Endothelial cell of umbilical vein (primary cell): Measurements from ENCODE around the gene DTWD2.
"Not testable (repeated sequence)": the region's sequence is repeated elsewhere in the genome, so short reads cannot be mapped to it uniquely, and the experiment has no call there.

Experiments used
- FOS ChIP-seq: IDR thresholded peaks from 2 replicates; pipeline ENCODE4 v1.6.1; 2011; ENCODE audit warnings: mild to moderate bottlenecking, low read length, moderate library complexity, borderline replicate concordance; ENCODE audit not compliant: insufficient read depth
- POLR2AphosphoS5 ChIP-seq: IDR thresholded peaks from 2 replicates; pipeline ENCODE4 v1.6.1; 2012; ENCODE audit warnings: low read depth, mild to moderate bottlenecking, control low read depth, low read length, moderate library complexity; ENCODE audit not compliant: insufficient read depth
- TF ChIP-seq, protein P1 (sequence below), 2 donors: IDR thresholded peaks; 1 replicate in 1 of 2; 2 replicates in 1 of 2; pipeline ENCODE4 v1.5.1; 2011; ENCODE audit warnings: low read length in 2 of 2, mild to moderate bottlenecking in 2 of 2, moderate library complexity in 2 of 2, control low read depth in 1 of 2, inconsistent platforms in 1 of 2, low read depth in 1 of 2; ENCODE audit not compliant: insufficient read depth in 1 of 2; ENCODE audit errors: extremely low read depth in 1 of 2

- TF ChIP-seq, protein P1, sequence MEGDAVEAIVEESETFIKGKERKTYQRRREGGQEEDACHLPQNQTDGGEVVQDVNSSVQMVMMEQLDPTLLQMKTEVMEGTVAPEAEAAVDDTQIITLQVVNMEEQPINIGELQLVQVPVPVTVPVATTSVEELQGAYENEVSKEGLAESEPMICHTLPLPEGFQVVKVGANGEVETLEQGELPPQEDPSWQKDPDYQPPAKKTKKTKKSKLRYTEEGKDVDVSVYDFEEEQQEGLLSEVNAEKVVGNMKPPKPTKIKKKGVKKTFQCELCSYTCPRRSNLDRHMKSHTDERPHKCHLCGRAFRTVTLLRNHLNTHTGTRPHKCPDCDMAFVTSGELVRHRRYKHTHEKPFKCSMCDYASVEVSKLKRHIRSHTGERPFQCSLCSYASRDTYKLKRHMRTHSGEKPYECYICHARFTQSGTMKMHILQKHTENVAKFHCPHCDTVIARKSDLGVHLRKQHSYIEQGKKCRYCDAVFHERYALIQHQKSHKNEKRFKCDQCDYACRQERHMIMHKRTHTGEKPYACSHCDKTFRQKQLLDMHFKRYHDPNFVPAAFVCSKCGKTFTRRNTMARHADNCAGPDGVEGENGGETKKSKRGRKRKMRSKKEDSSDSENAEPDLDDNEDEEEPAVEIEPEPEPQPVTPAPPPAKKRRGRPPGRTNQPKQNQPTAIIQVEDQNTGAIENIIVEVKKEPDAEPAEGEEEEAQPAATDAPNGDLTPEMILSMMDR (IDR thresholded peaks at IDR 0.05; ENCODE audit: extremely low read depth in 1 of 2, insufficient read depth in 1 of 2, low read depth in 1 of 2, low read length in 2 of 2): not testable (repeated sequence)
- TF ChIP-seq POLR2AphosphoS5, FOS: not testable (repeated sequence)
Measured at GRCh38 chr5:118992055-118992454, 3.7 kb upstream of the DTWD2 start.
